HFF-Myc (cell line): ENCODE results near the gene KCP.
A peak's percentile ranks its signal among the peaks of the same experiment; 100 is the strongest.

Experiments used
- DNase-seq: peaks from one replicate; pipeline ENCODE4 v3.0.0-alpha.2; 2011; ENCODE audit warnings: low read depth; ENCODE audit errors: extremely low read depth
- H3K4me3 ChIP-seq: replicated peaks from 2 replicates; pipeline ENCODE4 v1.5.1; 2011; ENCODE audit warnings: low read depth, mild to moderate bottlenecking, control low read depth, low read length
- CTCF ChIP-seq: IDR thresholded peaks from 2 replicates; pipeline ENCODE4 v1.5.1; 2012; ENCODE audit warnings: mild to moderate bottlenecking, low read depth, low read length, control low read depth; ENCODE audit errors: missing control alignments

KCP gene

GRCh38 chr7:128904381-128905197 is 5.9 kb downstream of the KCP start:
- peak; percentile 61 for TF ChIP-seq CTCF
- H3K4me3 ChIP-seq = no peak overlapping the region
- DNase-seq = peak; percentile 17

DNA sequence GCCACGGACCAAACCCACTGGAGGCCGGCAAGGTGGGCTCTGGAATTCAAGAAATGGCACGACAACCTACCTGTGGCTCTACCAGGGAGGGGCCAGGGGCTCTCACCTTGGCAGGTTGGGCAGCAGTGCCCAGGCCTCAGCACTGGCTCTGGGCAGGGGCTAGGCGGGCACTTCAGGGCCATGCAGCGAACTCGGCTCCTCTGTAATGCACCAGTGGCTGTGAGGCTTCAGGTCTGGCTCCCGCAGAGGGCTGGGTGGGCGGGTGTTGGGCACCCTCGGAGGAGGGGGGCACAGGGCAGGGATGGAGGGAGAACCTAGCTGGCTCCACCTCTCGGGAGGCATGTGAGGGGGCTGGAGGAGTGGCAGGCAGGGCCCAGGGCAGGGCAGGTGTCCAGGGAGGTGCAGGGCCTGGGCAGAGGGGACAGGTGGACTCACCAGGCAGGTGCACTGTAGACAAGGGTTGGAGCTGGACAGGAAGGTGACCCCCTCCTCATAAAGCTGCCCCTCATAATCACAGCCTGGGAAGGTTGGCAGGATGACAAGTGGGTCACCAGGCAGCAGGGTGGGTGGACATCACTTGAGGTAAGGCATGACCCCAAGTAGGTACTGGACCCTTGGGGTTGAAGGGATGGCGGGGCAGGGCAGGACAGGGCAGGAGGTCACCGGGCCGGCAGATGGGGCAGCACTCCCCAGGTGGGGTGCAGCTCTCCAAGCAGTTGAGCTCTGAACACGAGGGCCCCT is 6.7 kb downstream of the KCP start:
- no peak for TF ChIP-seq CTCF
- H3K4me3 ChIP-seq = no peak overlapping the region
- no peak for DNase-seq

DNA sequence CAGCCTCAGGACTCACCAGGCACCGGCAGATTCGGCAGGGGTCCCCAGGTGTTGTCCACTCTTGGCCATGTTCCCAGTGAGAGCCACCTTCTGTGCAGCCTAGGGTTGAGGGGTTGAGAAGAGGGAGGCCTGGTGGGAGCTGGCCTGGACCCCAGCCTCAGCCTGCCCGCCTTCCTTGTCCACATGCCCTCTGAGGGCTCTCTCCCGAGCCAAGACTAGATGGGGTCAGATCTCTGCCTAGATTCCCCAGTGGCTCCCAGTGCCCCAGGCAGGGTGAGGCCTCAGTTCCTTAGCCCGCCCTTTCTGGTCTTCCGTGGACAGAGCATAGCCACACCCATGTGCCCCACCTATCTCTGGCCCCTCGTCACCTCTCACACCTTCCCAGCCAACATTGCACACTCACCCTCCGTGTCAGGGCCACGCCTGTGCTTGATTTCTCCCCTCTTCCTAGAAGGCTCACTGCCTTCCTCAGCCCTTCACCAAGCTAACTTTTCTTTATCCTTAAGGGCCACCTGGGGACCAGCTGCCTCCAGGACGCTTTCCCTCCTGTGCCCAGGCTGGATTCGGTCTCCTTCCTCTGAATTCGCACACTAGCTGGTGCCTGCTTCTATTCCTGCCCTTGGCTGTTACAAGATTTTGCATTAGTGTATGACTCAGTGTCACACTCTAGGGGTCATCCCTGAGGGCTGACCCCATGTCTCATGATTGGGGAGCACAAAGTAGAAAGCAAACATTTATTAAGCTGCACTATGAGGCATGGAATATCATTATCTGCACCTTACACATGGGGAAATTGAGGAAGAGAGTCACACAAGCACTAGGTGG is 7.5 kb downstream of the KCP start:
- no peak for TF ChIP-seq CTCF
- H3K4me3 ChIP-seq = no peak overlapping the region
- no peak for DNase-seq

GRCh38 chr7:128900237-128900636 is 10.3 kb downstream of the KCP start:
- TF ChIP-seq CTCF = no peak
- DNase-seq = no peak
- H3K4me3 ChIP-seq = no peak overlapping the region

- DNase-seq = no peak
- TF ChIP-seq CTCF = no peak
- H3K4me3 ChIP-seq = no peak overlapping the region
These were observed 11.1 kb downstream of the KCP start for GRCh38 chr7:128899392-128899791.

DNA sequence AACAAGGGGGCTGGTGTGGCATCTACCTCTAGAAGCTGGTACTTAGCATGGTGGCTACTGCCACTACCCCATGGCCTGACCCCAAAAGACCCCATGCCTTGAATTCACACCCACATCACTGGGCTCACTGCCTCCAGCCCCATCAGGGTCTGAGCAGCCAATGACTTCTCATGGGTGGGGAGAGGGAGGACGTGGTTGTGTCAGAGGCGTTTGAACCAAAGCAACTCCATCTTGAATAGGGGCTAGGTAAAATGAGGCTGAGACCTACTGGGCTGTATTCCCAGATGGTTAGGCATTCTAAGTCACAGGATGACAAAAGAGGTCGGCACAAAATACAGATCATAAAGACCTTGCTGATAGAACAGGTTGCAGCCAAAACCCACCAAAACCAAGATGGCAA is 15.2 kb downstream of the KCP start:
- no peak overlapping the region for H3K4me3 ChIP-seq
- no peak for DNase-seq
- TF ChIP-seq CTCF = no peak
